ENCODE measurements around the gene CCIN.

DNA sequence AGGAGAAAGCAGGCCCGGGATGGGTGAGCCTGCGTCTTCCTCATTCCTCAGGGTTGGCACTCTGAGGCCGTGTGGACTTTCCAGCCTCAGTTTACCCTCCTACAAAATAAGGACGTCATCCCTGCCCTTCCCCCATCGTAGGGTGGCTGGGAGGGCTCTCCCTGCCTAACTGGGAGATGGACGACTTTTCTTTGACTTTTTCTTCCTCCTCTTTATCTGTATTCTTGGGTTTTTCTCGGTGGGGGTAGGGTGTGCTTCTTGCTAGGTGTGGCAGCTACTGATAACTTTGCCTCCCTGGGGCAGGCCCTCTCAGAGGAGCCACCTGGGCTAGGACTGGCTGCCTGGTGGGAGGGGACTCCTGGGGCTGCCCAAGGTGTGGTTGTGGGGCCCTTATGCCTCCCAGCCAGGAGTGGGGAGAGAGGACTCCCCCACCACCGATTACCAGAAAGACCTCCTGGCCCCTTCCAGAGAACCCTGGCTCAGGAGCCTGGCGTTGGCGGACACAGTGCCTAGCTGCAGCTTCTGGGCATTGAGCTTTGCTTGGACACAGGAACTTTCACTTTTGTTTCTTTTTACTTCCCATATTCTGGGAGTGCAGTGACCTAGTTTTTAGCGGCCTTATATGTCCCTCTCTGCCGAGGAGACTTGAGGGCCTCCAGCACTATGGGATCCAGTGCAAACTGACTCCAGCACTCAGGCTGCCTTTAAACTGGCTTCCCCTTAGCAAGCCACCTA is 26.5 kb upstream of the CCIN start:
- TF ChIP-seq, protein P1, sequence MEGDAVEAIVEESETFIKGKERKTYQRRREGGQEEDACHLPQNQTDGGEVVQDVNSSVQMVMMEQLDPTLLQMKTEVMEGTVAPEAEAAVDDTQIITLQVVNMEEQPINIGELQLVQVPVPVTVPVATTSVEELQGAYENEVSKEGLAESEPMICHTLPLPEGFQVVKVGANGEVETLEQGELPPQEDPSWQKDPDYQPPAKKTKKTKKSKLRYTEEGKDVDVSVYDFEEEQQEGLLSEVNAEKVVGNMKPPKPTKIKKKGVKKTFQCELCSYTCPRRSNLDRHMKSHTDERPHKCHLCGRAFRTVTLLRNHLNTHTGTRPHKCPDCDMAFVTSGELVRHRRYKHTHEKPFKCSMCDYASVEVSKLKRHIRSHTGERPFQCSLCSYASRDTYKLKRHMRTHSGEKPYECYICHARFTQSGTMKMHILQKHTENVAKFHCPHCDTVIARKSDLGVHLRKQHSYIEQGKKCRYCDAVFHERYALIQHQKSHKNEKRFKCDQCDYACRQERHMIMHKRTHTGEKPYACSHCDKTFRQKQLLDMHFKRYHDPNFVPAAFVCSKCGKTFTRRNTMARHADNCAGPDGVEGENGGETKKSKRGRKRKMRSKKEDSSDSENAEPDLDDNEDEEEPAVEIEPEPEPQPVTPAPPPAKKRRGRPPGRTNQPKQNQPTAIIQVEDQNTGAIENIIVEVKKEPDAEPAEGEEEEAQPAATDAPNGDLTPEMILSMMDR (conservative IDR thresholded peaks at IDR 0.05; ENCODE audit: low read depth, low read length): no peak
- no peak for TF ChIP-seq POLR2A (IDR thresholded peaks at IDR 0.05; ENCODE audit: low read depth, low read length)
- TF ChIP-seq, protein P2, sequence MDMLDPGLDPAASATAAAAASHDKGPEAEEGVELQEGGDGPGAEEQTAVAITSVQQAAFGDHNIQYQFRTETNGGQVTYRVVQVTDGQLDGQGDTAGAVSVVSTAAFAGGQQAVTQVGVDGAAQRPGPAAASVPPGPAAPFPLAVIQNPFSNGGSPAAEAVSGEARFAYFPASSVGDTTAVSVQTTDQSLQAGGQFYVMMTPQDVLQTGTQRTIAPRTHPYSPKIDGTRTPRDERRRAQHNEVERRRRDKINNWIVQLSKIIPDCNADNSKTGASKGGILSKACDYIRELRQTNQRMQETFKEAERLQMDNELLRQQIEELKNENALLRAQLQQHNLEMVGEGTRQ (IDR thresholded peaks at IDR 0.05; ENCODE audit: low read depth, low read length): no peak
- no peak for TF ChIP-seq CEBPB (IDR thresholded peaks at IDR 0.05; ENCODE audit: low read depth, low read length)
- TF ChIP-seq RFX5 (IDR thresholded peaks at IDR 0.05; ENCODE audit: low read depth, low read length): no peak
- no peak for TF ChIP-seq MXI1 (IDR thresholded peaks at IDR 0.05; ENCODE audit: borderline replicate concordance, low read depth, low read length)
- no peak for TF ChIP-seq BHLHE40 (IDR thresholded peaks at IDR 0.05; ENCODE audit: low read depth, low read length)
- TF ChIP-seq SMC3 (IDR thresholded peaks at IDR 0.05; ENCODE audit: low read depth, low read length): no peak
- TF ChIP-seq RAD21 (IDR thresholded peaks at IDR 0.05; ENCODE audit: low read length): no peak
- TF ChIP-seq MAFK (IDR thresholded peaks at IDR 0.05; ENCODE audit: low read depth, low read length): no peak
- TF ChIP-seq NFE2L2 (IDR thresholded peaks at IDR 0.05; ENCODE audit: low read depth, low read length): no peak
